ENCODE results near the gene LRRC7.

DNA sequence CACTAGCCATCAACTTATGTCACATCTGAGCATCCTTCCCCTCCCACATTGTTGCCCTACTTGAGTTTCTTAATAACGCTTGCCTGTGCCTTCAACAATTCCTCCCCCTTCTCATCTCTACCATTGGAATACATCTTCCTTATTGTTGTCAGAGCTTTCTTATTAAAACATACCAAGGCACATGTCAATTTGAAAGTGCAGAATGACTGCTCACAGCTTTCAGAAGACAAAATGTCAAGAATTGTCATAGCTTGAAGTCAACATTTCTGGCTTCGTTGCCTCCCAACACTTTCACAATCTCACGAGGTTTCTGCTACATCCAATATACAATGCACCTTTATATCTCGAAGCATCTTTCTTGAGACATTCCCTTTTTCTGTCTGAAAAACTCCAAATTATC, 279.9 kb downstream of the LRRC7 start:
- TF ChIP-seq, protein P1, sequence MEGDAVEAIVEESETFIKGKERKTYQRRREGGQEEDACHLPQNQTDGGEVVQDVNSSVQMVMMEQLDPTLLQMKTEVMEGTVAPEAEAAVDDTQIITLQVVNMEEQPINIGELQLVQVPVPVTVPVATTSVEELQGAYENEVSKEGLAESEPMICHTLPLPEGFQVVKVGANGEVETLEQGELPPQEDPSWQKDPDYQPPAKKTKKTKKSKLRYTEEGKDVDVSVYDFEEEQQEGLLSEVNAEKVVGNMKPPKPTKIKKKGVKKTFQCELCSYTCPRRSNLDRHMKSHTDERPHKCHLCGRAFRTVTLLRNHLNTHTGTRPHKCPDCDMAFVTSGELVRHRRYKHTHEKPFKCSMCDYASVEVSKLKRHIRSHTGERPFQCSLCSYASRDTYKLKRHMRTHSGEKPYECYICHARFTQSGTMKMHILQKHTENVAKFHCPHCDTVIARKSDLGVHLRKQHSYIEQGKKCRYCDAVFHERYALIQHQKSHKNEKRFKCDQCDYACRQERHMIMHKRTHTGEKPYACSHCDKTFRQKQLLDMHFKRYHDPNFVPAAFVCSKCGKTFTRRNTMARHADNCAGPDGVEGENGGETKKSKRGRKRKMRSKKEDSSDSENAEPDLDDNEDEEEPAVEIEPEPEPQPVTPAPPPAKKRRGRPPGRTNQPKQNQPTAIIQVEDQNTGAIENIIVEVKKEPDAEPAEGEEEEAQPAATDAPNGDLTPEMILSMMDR (IDR thresholded peaks at IDR 0.05), result no peak
- no peak for TF ChIP-seq TCF7L2 (IDR thresholded peaks at IDR 0.05; ENCODE audit: low read depth, low read length)
- TF ChIP-seq POLR2AphosphoS5 (IDR thresholded peaks at IDR 0.05; ENCODE audit: low read depth, low read length), result no peak

All from Panc1 (cell line).